ENCODE results near the gene KIF13A. TPM values are rescaled to one million over a fixed set of nuclear protein-coding genes. Genes with fewer than 3 reads are reported as not detected.
A peak's percentile ranks its signal among the peaks of the same experiment; 100 is the strongest.

The KIF13A gene
- total RNA-seq (2014; rRNA removed; shearing (Covaris generic); ENCODE audit: low replicate concordance): 0.07 TPM in 1 of 2 replicates, not detected in the other

DNA sequence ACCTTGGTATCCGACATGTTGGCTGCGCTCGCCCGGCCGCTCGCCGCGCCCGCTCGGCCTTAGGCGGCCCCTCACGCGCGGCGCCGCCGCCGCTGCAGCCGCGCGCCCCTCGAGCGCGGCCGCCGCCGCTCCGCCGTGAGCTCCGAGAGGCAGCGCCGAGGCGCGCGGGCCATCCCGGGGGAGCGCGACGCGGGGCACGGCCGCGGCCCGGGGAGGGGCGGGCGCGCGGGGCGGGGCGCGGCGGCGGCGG lies at the start of gene KIF13A:
TSS of gene KIF13A (minus strand) at position 189 of the 250 bp plus-strand sequence. CDS start at position 17, 172 bp downstream.
- H3K9me3 ChIP-seq (ENCODE audit: low read length): no peaks in the 10 kb centered on the region
- H3K79me2 ChIP-seq (ENCODE audit: low read length): no peaks in the 10 kb centered on the region
- no peaks in the 10 kb centered on the region for H4K20me1 ChIP-seq (ENCODE audit: insufficient read depth, low read depth, low read length)
- DNase-seq: no peak
- H3K9ac ChIP-seq (ENCODE audit: low read length): peak within 1 kb of the TSS; percentile 49; the same call in 1 of the 2 replicates
- no peaks in the 10 kb centered on the region for H3K9me2 ChIP-seq (replicated peaks; ENCODE audit: insufficient read depth, low read length)
- no peak within 1 kb of the TSS for H3K27ac ChIP-seq (ENCODE audit: low read length)
- H3K4me1 ChIP-seq (ENCODE audit: low read length): peaks cover 5% of the 10 kb centered on the region
- H2AFZ ChIP-seq (ENCODE audit: low read length): peak within 1 kb of the TSS; percentile 67; the same call in 1 of the 2 replicates
- H3K27me3 ChIP-seq (ENCODE audit: low read length): no peaks in the 10 kb centered on the region
- peak within 1 kb of the TSS; percentile 65 for H3K4me2 ChIP-seq (ENCODE audit: low read depth, low read length, poor library complexity, severe bottlenecking)
- peak within 1 kb of the TSS; percentile 60 for H3K4me3 ChIP-seq (ENCODE audit: low read length)
- no peaks in the 10 kb centered on the region for H3K36me3 ChIP-seq (ENCODE audit: insufficient read depth, low read length)

DNA sequence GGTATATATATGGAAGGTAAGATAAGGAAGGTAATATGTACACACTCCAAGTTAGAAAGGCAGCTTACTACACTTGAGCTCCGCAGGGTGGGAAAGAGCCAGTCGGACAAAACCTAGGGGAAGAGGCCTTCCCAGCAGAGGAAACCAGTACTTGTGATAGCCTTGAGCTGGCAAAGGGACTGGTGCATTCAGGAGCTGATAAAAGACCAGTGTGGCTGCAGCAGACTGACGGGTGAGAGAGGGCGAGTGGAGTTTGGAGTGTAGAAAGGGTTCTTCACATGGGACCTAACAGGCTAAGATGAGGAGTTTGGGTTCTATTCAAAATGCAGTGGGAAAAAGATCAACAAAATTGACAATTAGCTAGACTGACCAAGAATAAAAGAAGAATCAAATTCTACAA lies 49.3 kb upstream of the KIF13A start:
- no peak for DNase-seq
- H2AFZ ChIP-seq (ENCODE audit: low read length): no peak overlapping the region
- no peaks in the 10 kb centered on the region for H3K9me3 ChIP-seq (ENCODE audit: low read length)
- no peaks in the 10 kb centered on the region for H3K79me2 ChIP-seq (ENCODE audit: low read length)
- no peak overlapping the region for H3K4me3 ChIP-seq (ENCODE audit: low read length)
- H3K9me2 ChIP-seq (replicated peaks; ENCODE audit: insufficient read depth, low read length): no peaks in the 10 kb centered on the region
- no peak overlapping the region for H3K9ac ChIP-seq (ENCODE audit: low read length)
- no peaks in the 10 kb centered on the region for H4K20me1 ChIP-seq (ENCODE audit: insufficient read depth, low read depth, low read length)
- H3K27me3 ChIP-seq (ENCODE audit: low read length): no peaks in the 10 kb centered on the region
- peaks cover 6% of the 10 kb centered on the region; the same call in 1 of the 2 replicates for H3K4me1 ChIP-seq (ENCODE audit: low read length)
- no peak overlapping the region for H3K27ac ChIP-seq (ENCODE audit: low read length)
- no peaks in the 10 kb centered on the region for H3K36me3 ChIP-seq (ENCODE audit: insufficient read depth, low read length)
- H3K4me2 ChIP-seq (ENCODE audit: low read depth, low read length, poor library complexity, severe bottlenecking): no peak overlapping the region

DNA sequence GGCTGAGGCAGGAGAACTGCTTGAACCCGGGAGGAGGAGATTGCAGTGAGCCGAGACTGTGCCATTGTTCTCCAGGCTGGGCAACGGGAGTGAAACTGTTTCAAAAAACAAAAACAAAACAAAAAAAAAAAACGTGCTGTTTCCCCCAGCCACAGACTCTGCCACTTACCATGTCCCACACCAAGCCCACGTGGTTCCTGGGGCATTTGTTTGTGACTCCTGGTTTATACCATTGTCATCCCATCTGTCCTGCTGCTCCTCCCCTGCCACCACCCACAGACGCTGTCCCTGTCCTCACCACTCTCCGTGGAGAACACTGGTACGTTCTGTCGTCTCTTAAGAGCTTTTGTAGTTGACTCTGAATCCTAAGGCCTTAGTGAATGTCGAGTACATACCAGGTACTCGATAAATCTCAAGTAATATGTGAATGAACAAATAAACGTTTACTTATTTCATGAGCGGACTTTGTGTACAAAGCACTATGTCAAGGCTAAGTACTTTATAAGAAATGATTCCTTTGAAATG lies 48.0 kb upstream of the KIF13A start:
- Histone ChIP-seq H3K27ac (ENCODE audit: low read length) (no peak overlapping the region), H3K4me2 (ENCODE audit: low read depth, low read length, poor library complexity, severe bottlenecking) (no peak overlapping the region), H3K36me3 (ENCODE audit: insufficient read depth, low read length) (no peaks in the 10 kb centered on the region), H2AFZ (ENCODE audit: low read length) (no peak overlapping the region), H3K9ac (ENCODE audit: low read length) (no peak overlapping the region), H3K9me2 (replicated peaks; ENCODE audit: insufficient read depth, low read length) (no peaks in the 10 kb centered on the region), H3K79me2 (ENCODE audit: low read length) (no peaks in the 10 kb centered on the region), H3K4me1 (ENCODE audit: low read length) (peaks cover 6% of the 10 kb centered on the region; the same call in 1 of the 2 replicates), H3K4me3 (ENCODE audit: low read length) (no peak overlapping the region), H4K20me1 (ENCODE audit: insufficient read depth, low read depth, low read length) (no peaks in the 10 kb centered on the region), H3K9me3 (ENCODE audit: low read length) (no peaks in the 10 kb centered on the region), H3K27me3 (ENCODE audit: low read length) (no peaks in the 10 kb centered on the region)
- no peak for DNase-seq

DNA sequence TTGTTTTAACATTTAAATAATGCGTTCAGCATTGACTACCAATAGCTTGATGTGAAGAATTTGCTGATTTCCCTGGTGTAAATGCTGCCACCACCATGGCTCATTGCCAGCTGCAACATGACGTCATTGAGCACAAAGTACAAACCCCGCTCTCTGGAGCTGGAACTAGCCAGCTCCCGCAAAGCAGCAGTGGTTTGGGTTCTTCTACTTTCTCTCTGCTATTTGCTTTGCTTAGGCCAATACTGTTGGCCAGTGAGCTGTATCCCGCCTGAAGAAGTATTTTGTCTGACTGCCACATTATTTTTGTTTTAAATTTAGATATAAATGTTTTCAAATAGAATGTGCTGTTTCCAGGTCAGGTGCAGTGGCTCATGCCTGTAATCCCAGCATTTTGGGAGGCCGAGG lies 47.4 kb upstream of the KIF13A start:
- no peaks in the 10 kb centered on the region for H3K27me3 ChIP-seq (ENCODE audit: low read length)
- no peak overlapping the region for H3K4me3 ChIP-seq (ENCODE audit: low read length)
- no peaks in the 10 kb centered on the region for H4K20me1 ChIP-seq (ENCODE audit: insufficient read depth, low read depth, low read length)
- no peak for DNase-seq
- no peaks in the 10 kb centered on the region for H3K79me2 ChIP-seq (ENCODE audit: low read length)
- H3K9ac ChIP-seq (ENCODE audit: low read length): no peak overlapping the region
- no peak overlapping the region for H3K27ac ChIP-seq (ENCODE audit: low read length)
- H3K4me2 ChIP-seq (ENCODE audit: low read depth, low read length, poor library complexity, severe bottlenecking): no peak overlapping the region
- H3K9me3 ChIP-seq (ENCODE audit: low read length): no peaks in the 10 kb centered on the region
- no peak overlapping the region for H2AFZ ChIP-seq (ENCODE audit: low read length)
- H3K4me1 ChIP-seq (ENCODE audit: low read length): peaks cover 6% of the 10 kb centered on the region; the same call in 1 of the 2 replicates
- H3K36me3 ChIP-seq (ENCODE audit: insufficient read depth, low read length): no peaks in the 10 kb centered on the region
- no peaks in the 10 kb centered on the region for H3K9me2 ChIP-seq (replicated peaks; ENCODE audit: insufficient read depth, low read length)

DNA sequence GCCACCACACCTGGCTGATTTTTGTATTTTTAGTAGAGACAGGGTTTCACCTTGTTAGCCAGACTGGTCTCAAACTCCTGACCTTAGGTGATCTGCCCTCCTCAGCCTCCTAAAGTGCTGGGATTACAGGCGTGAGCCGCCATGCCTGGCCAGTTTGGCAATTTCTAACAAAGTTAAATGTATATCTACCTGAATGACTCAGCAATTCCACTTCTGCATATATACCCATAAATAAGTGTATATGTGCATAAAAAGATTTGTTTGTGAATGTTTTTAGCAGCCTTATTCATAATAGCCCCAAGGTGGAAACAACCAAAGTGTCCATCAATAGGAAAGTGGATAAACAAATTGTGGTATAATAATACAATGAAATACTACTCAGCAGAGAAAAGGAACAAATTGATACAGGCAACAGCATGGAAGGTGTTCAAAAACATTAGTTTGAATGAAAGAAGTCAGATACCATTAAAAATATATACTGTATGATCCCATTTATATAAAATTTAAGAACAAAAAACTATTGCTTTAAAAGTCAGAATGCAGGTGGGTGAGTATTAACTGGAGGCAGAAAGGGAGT lies 44.3 kb upstream of the KIF13A start:
- H3K9ac ChIP-seq (ENCODE audit: low read length): no peak overlapping the region
- H3K4me2 ChIP-seq (ENCODE audit: low read depth, low read length, poor library complexity, severe bottlenecking): no peak overlapping the region
- no peak overlapping the region for H3K27ac ChIP-seq (ENCODE audit: low read length)
- no peak overlapping the region for H3K4me3 ChIP-seq (ENCODE audit: low read length)
- DNase-seq: no peak
- H3K9me2 ChIP-seq (replicated peaks; ENCODE audit: insufficient read depth, low read length): no peaks in the 10 kb centered on the region
- H2AFZ ChIP-seq (ENCODE audit: low read length): no peak overlapping the region
- H3K4me1 ChIP-seq (ENCODE audit: low read length): no peaks in the 10 kb centered on the region
- H3K9me3 ChIP-seq (ENCODE audit: low read length): no peaks in the 10 kb centered on the region
- H4K20me1 ChIP-seq (ENCODE audit: insufficient read depth, low read depth, low read length): no peaks in the 10 kb centered on the region
- no peaks in the 10 kb centered on the region for H3K36me3 ChIP-seq (ENCODE audit: insufficient read depth, low read length)
- H3K27me3 ChIP-seq (ENCODE audit: low read length): no peaks in the 10 kb centered on the region
- H3K79me2 ChIP-seq (ENCODE audit: low read length): no peaks in the 10 kb centered on the region

DNA sequence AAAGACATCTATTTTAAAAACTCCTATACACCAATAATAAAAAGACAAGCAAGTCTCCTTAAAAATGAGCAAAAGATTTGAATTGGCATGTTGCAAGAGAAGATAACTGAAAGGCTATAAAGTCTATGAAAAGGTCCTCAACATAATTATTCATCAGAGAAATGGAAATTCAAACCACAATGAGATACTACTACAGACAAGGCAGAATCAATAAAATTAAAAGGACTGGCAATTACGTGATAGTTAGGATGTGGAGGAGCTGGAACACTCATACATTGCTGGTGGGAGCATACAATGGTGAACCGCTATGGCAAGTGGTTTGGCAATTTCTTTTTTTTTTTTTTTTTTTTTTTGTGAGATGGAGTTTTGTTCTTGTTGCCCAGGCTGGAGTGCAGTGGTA lies 43.8 kb upstream of the KIF13A start:
- Histone ChIP-seq H3K9me3 (ENCODE audit: low read length) (no peaks in the 10 kb centered on the region), H3K36me3 (ENCODE audit: insufficient read depth, low read length) (no peaks in the 10 kb centered on the region), H3K4me2 (ENCODE audit: low read depth, low read length, poor library complexity, severe bottlenecking) (no peak overlapping the region), H3K9ac (ENCODE audit: low read length) (no peak overlapping the region), H3K4me1 (ENCODE audit: low read length) (no peaks in the 10 kb centered on the region), H3K9me2 (replicated peaks; ENCODE audit: insufficient read depth, low read length) (no peaks in the 10 kb centered on the region), H4K20me1 (ENCODE audit: insufficient read depth, low read depth, low read length) (no peaks in the 10 kb centered on the region), H3K79me2 (ENCODE audit: low read length) (no peaks in the 10 kb centered on the region), H3K4me3 (ENCODE audit: low read length) (no peak overlapping the region), H3K27ac (ENCODE audit: low read length) (no peak overlapping the region), H3K27me3 (ENCODE audit: low read length) (no peaks in the 10 kb centered on the region), H2AFZ (ENCODE audit: low read length) (no peak overlapping the region)
- DNase-seq: no peak

DNA sequence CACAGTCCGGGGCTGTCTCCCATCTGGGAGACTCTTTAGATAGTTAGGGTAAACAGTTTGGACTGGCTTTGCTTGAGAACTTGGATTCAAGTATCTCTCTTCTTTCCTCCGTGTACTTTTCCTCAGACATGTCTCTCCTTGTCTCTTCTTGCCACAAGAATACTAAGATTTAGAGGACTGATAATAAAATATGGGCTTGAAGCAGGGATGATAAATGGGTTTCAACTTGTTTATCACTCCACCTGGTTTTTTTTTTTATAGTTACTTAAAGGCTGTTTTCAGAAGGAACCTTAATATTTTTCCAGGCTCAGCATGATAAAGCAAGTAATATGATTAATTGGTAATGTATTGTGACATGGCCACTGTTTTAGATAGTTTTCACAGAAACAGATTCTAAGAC lies 40.9 kb upstream of the KIF13A start:
- no peak overlapping the region for H3K27ac ChIP-seq (ENCODE audit: low read length)
- H3K4me2 ChIP-seq (ENCODE audit: low read depth, low read length, poor library complexity, severe bottlenecking): no peak overlapping the region
- H3K4me1 ChIP-seq (ENCODE audit: low read length): no peaks in the 10 kb centered on the region
- no peak for DNase-seq
- H3K27me3 ChIP-seq (ENCODE audit: low read length): no peaks in the 10 kb centered on the region
- H3K9ac ChIP-seq (ENCODE audit: low read length): no peak overlapping the region
- no peaks in the 10 kb centered on the region for H3K79me2 ChIP-seq (ENCODE audit: low read length)
- no peak overlapping the region for H3K4me3 ChIP-seq (ENCODE audit: low read length)
- H3K36me3 ChIP-seq (ENCODE audit: insufficient read depth, low read length): no peaks in the 10 kb centered on the region
- H4K20me1 ChIP-seq (ENCODE audit: insufficient read depth, low read depth, low read length): no peaks in the 10 kb centered on the region
- no peaks in the 10 kb centered on the region for H3K9me3 ChIP-seq (ENCODE audit: low read length)
- H2AFZ ChIP-seq (ENCODE audit: low read length): no peak overlapping the region
- no peaks in the 10 kb centered on the region for H3K9me2 ChIP-seq (replicated peaks; ENCODE audit: insufficient read depth, low read length)

DNA sequence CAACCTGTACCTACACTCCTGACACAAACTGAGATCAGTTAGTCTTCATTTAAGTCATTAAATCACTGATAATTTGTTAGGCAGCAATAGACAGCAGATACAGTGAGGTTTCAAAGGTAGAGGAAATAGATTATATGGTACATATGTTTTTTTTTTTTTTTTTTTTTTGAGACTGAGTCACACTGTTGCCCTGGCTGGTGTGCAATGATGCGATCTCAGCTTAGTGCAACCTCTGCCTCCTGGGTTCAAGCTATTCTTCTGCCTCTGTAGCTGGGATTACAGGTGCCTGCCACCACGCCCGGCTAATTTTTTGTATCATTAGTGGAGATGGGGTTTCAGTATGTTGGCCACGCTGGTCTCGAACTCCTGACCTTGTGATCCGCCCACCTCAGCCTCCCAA lies 38.2 kb upstream of the KIF13A start:
- H3K9me3 ChIP-seq (ENCODE audit: low read length): no peaks in the 10 kb centered on the region
- H3K79me2 ChIP-seq (ENCODE audit: low read length): no peaks in the 10 kb centered on the region
- H2AFZ ChIP-seq (ENCODE audit: low read length): no peak overlapping the region
- no peak for DNase-seq
- no peak overlapping the region for H3K4me3 ChIP-seq (ENCODE audit: low read length)
- H3K4me2 ChIP-seq (ENCODE audit: low read depth, low read length, poor library complexity, severe bottlenecking): no peak overlapping the region
- H3K27ac ChIP-seq (ENCODE audit: low read length): no peak overlapping the region
- no peaks in the 10 kb centered on the region for H4K20me1 ChIP-seq (ENCODE audit: insufficient read depth, low read depth, low read length)
- H3K9me2 ChIP-seq (replicated peaks; ENCODE audit: insufficient read depth, low read length): no peaks in the 10 kb centered on the region
- H3K4me1 ChIP-seq (ENCODE audit: low read length): no peaks in the 10 kb centered on the region
- no peak overlapping the region for H3K9ac ChIP-seq (ENCODE audit: low read length)
- no peaks in the 10 kb centered on the region for H3K36me3 ChIP-seq (ENCODE audit: insufficient read depth, low read length)
- no peaks in the 10 kb centered on the region for H3K27me3 ChIP-seq (ENCODE audit: low read length)

Measured in Karpas-422 (cell line).